A549 treated with Mapracorat at 1 μM for 4 hours (cell line): ENCODE results near the gene ZNF416. TPM values are rescaled to one million over a fixed set of nuclear protein-coding genes. Genes with fewer than 3 reads are reported as not detected.

Source experiments
- total RNA-seq: library from RNA; stranded (reverse); fragments of 200-300 nt; extraction: Qiagen RNA extraction; gene quantifications from 5 replicates; pipeline ENCODE4 v1.2.3, GENCODE V29; 2022

Gene ZNF416
- 3.4 to 5.0 TPM (median 4.2 TPM) in 5 replicates for total RNA-seq

GRCh38 chr19:57578487-57579205, at the start of gene ZNF416:
TSS of gene ZNF416 (minus strand) at chr19:57578911. CDS start at chr19:57578704, 207 bp downstream.

GRCh38 chr19:57613941-57614743, 35.4 kb upstream of the ZNF416 start, which contains the start of gene ZNF134:
TSS of gene ZNF134 (plus strand) at chr19:57614242. CDS start at chr19:57619469, 5,227 bp downstream.

GRCh38 chr19:57599761-57600383, 21.2 kb upstream of the ZNF416 start, which contains the start of gene ZNF530:
TSS of gene ZNF530 (plus strand) at chr19:57599885. CDS start at chr19:57604346, 4,461 bp downstream.

GRCh38 chr19:57583521-57584416, 5.1 kb upstream of the ZNF416 start, which contains the start of gene ZIK1:
TSS of gene ZIK1 (plus strand) at chr19:57584145. CDS start at chr19:57584357, 212 bp downstream.

GRCh38 chr19:57559404-57560025, 19.2 kb downstream of the ZNF416 start, which contains the start of gene ZNF550:
TSS of gene ZNF550 (minus strand) at chr19:57559863. CDS start at chr19:57559682, 181 bp downstream.

GRCh38 chr19:57527136-57527881, 51.4 kb downstream of the ZNF416 start, which contains the start of gene ZNF549:
TSS of gene ZNF549 (plus strand) at chr19:57527356. CDS start at chr19:57527574, 218 bp downstream.

Other genes starting within 250 kb of the ZNF416 start
- gene ZNF304, start 227.6 kb downstream of the ZNF416 start, total RNA-seq, result 2.1 to 2.7 TPM (median 2.4 TPM) in 5 replicates
- gene TRAPPC2B, start 215.4 kb downstream of the ZNF416 start, total RNA-seq, result 13.7 to 16.4 TPM (median 16.3 TPM) in 5 replicates
- 0.85 to 1.5 TPM (median 1.4 TPM) in 5 replicates for gene ZNF547, start 215.4 kb downstream of the ZNF416 start, total RNA-seq
- 3.3 to 5.0 TPM (median 3.7 TPM) in 5 replicates for gene ZNF548, start 189.1 kb downstream of the ZNF416 start, total RNA-seq
- 3.8 to 7.0 TPM (median 4.9 TPM) in 5 replicates for gene ZNF17, start 167.8 kb downstream of the ZNF416 start, total RNA-seq
- 14.1 to 16.4 TPM (median 15.0 TPM) in 5 replicates for gene ZNF749, start 143.6 kb downstream of the ZNF416 start, total RNA-seq
- 0.06 to 0.11 TPM in 2 of 5 replicates, not detected in the others for gene VN1R1, start 121.8 kb downstream of the ZNF416 start, total RNA-seq
- gene ZNF772, start 101.3 kb downstream of the ZNF416 start, total RNA-seq, result 0.73 to 1.4 TPM (median 1.2 TPM) in 5 replicates
- 4.9 to 7.9 TPM (median 6.7 TPM) in 5 replicates for gene ZNF419, start 91.2 kb downstream of the ZNF416 start, total RNA-seq
- 4.1 to 6.7 TPM (median 4.4 TPM) in 5 replicates for gene ZNF773, start 79.0 kb downstream of the ZNF416 start, total RNA-seq
- 1.4 to 1.9 TPM (median 1.7 TPM) in 5 replicates for gene ZNF549, start 51.6 kb downstream of the ZNF416 start, total RNA-seq
- 2.5 to 5.4 TPM (median 3.8 TPM) in 5 replicates for gene ZNF550, start 19.0 kb downstream of the ZNF416 start, total RNA-seq
- not detected in 5 replicates for gene ZIK1, start 5.2 kb upstream of the ZNF416 start, total RNA-seq
- 4.7 to 5.7 TPM (median 5.1 TPM) in 5 replicates for gene ZNF530, start 21.0 kb upstream of the ZNF416 start, total RNA-seq
- 8.3 to 9.8 TPM (median 8.7 TPM) in 5 replicates for gene ZNF134, start 35.3 kb upstream of the ZNF416 start, total RNA-seq
- 5.3 to 6.7 TPM (median 5.8 TPM) in 5 replicates for gene ZNF211, start 54.3 kb upstream of the ZNF416 start, total RNA-seq
- not detected in 5 replicates for gene ZSCAN4, start 90.0 kb upstream of the ZNF416 start, total RNA-seq
- gene ZNF551, start 103.1 kb upstream of the ZNF416 start, total RNA-seq, result 4.4 to 6.7 TPM (median 5.3 TPM) in 5 replicates
- gene ZNF154, start 130.3 kb upstream of the ZNF416 start, total RNA-seq, result not detected in 5 replicates
- gene ZNF671, start 148.7 kb upstream of the ZNF416 start, total RNA-seq, result 0.83 to 1.2 TPM (median 1.1 TPM) in 5 replicates
- gene ZNF776, start 167.9 kb upstream of the ZNF416 start, total RNA-seq, result 4.0 to 6.8 TPM (median 5.0 TPM) in 5 replicates
- gene ZNF586, start 190.8 kb upstream of the ZNF416 start, total RNA-seq, result 5.4 to 7.2 TPM (median 6.4 TPM) in 5 replicates
- gene ZNF552, start 236.0 kb upstream of the ZNF416 start, total RNA-seq, result 4.8 to 6.0 TPM (median 5.3 TPM) in 5 replicates